ENCODE data around the gene TACO1.

TACO1 gene

DNA sequence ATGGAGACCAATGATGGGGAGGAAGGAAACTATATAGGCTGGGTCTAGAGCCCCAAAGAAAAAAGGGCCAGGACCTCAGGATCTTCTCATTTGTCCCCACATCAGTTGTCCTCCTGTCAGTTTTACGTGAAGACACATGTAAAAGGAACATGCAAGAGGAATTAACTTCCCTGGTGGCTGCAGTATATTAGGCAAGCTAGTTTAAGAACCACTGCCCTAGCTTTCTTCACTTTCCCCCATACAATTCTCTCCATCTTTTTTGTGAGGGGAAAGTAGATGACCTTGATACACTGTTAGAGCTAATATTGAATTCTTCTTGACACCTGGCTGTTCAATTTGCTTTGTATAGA, 23.8 kb downstream of the TACO1 start:
- H3K4me3 ChIP-seq (ENCODE audit: low read depth, low read length): no peak overlapping the region
- TF ChIP-seq, protein P1, sequence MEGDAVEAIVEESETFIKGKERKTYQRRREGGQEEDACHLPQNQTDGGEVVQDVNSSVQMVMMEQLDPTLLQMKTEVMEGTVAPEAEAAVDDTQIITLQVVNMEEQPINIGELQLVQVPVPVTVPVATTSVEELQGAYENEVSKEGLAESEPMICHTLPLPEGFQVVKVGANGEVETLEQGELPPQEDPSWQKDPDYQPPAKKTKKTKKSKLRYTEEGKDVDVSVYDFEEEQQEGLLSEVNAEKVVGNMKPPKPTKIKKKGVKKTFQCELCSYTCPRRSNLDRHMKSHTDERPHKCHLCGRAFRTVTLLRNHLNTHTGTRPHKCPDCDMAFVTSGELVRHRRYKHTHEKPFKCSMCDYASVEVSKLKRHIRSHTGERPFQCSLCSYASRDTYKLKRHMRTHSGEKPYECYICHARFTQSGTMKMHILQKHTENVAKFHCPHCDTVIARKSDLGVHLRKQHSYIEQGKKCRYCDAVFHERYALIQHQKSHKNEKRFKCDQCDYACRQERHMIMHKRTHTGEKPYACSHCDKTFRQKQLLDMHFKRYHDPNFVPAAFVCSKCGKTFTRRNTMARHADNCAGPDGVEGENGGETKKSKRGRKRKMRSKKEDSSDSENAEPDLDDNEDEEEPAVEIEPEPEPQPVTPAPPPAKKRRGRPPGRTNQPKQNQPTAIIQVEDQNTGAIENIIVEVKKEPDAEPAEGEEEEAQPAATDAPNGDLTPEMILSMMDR (IDR thresholded peaks at IDR 0.05; ENCODE audit: insufficient read depth, low read depth, low read length, missing control alignments): no peak
- DNase-seq (ENCODE audit: low read depth): no peak

DNA sequence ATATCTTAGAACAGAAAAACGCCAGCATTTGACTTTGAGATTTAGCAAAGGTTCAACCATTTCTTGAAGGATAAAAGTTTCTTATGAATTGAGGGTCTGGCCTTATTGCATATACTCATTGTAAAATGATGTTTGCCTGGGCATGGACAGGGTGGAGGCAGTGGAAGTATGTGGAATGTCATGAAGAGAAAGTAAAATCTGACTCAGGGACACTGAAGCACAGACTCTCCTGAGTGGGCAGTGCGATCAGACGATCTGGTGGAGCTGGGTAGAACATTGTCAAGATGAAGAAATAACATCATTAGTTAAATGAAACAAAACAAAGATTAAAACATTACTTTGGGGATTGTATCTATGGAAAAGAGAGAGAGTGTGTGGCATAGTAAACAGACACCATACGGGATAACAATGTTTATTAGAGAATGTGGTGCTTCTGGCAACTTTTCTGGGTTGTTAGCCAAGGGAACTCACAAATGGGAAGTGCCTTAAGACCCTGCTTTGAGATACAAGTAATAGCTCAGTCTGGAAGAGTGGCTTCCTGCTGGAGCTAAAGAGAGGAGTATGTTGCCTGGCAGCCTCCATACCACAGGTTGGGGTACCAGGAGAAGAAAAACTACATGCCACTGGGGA, 26.0 kb downstream of the TACO1 start:
- no peak for DNase-seq (ENCODE audit: low read depth)
- H3K4me3 ChIP-seq (ENCODE audit: low read depth, low read length): no peak overlapping the region
- TF ChIP-seq, protein P1 (IDR thresholded peaks at IDR 0.05; ENCODE audit: insufficient read depth, low read depth, low read length, missing control alignments): no peak

DNA sequence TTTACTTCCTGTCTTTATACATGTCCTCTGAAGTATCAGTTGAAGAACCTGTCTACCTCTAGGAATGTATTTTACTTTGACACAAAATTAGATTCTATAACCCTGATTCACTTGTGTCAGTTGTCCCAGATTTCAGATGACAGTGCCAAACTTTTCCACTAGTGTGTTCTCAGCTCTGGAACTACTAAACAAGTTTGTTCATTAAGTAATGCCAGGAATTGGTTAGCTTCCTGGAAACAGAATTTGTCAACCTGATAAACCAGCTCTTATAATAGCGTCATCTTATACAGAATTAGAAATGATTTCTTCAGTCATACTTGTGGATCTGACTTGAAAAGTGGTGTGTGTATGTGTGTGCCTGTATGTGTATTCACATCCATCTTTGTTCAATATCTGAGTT, 28.9 kb downstream of the TACO1 start:
- no peak for DNase-seq (ENCODE audit: low read depth)
- no peak overlapping the region for H3K4me3 ChIP-seq (ENCODE audit: low read depth, low read length)
- TF ChIP-seq, protein P1 (IDR thresholded peaks at IDR 0.05; ENCODE audit: insufficient read depth, low read depth, low read length, missing control alignments): no peak

DNA sequence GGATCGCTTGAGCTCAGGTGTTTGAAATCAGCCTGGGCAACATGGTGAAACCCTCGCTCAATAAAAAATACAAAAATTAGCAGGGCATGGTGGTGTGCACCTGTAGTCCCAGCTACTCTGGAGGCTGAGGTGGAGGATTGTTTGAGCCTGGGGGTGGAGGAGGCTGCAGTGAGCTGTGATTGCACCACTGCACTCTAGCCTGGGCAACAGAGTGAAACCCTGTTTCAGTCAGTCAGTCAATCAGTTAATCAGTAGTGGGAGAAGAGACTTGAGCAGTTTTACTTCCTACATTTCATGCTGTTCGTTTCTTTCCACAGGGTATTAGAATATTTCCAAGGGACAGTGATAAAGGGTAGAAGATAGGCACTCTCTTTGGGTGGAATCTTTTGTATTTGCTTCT, 30.4 kb downstream of the TACO1 start:
- no peak overlapping the region for H3K4me3 ChIP-seq (ENCODE audit: low read depth, low read length)
- no peak for DNase-seq (ENCODE audit: low read depth)
- TF ChIP-seq, protein P1 (IDR thresholded peaks at IDR 0.05; ENCODE audit: insufficient read depth, low read depth, low read length, missing control alignments): no peak

GRCh38 chr17:63631626-63632025, 30.9 kb downstream of the TACO1 start:
- no peak overlapping the region for H3K4me3 ChIP-seq (ENCODE audit: low read depth, low read length)
- no peak for DNase-seq (ENCODE audit: low read depth)
- TF ChIP-seq, protein P1 (IDR thresholded peaks at IDR 0.05; ENCODE audit: insufficient read depth, low read depth, low read length, missing control alignments): no peak

DNA sequence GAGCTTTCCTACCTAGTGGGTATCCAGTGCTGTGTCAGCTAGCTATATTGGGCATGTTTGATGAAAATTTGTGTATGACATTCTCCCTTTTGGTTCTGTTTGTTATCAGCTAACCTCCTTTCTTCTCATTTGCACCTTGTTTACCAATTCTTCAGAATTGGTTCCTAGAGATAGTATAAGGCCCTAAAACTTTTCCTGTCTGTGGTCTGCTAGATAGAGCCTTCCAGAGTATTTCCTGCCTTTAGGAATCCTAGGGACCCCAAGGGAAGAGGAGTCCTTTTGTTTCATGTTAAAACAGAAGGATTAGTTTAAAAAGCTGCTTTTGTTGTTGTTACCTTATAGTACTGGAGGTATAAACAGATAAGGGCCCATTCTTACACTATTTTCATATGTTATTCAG, 33.0 kb downstream of the TACO1 start:
- no peak overlapping the region for H3K4me3 ChIP-seq (ENCODE audit: low read depth, low read length)
- TF ChIP-seq, protein P1 (IDR thresholded peaks at IDR 0.05; ENCODE audit: insufficient read depth, low read depth, low read length, missing control alignments): no peak
- DNase-seq (ENCODE audit: low read depth): no peak

DNA sequence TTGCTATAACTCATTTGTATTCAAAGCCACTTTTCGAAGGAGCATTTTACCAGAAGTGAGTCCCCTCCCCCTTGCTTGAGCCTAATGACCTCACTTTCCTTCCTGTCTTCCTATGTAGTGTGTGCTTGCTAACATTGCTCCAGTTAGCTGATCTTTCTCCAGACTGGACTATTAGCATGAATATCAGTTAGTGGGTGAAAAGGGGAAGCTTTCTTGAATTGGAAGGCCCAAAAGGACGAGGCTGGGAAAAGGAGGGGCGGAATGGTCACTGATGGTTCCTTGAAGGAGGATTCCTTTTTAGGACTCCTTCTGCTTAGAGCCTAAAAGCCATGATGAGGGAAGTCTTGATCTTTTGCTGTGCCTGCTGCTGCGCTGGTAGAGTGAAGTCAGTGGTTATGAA, 33.5 kb downstream of the TACO1 start:
- no peak overlapping the region for H3K4me3 ChIP-seq (ENCODE audit: low read depth, low read length)
- DNase-seq (ENCODE audit: low read depth): no peak
- TF ChIP-seq, protein P1 (IDR thresholded peaks at IDR 0.05; ENCODE audit: insufficient read depth, low read depth, low read length, missing control alignments): no peak

Data from GM12865 (cell line).